Left kidney (tissue), 2 donors: ENCODE results near the gene RAB28. TPM values are rescaled to one million over a fixed set of nuclear protein-coding genes. Genes with fewer than 3 reads are reported as not detected.

ENCODE experiments used
- DNase-seq: peaks from one replicate; pipeline ENCODE4 v3.0.0-alpha.2; 2013
- polyA plus RNA-seq: library from polyadenylated mRNA; unstranded; fragments of 120-200 nt; gene quantifications from one replicate; pipeline ENCODE4 v1.2.1, GENCODE V29; 2013; ENCODE audit not compliant: insufficient read length

The RAB28 gene
- polyA plus RNA-seq, 1 donor = 37.3 TPM

GRCh38 chr4:13515268-13515667, 31.1 kb upstream of the RAB28 start:
- DNase-seq = no peak

DNA sequence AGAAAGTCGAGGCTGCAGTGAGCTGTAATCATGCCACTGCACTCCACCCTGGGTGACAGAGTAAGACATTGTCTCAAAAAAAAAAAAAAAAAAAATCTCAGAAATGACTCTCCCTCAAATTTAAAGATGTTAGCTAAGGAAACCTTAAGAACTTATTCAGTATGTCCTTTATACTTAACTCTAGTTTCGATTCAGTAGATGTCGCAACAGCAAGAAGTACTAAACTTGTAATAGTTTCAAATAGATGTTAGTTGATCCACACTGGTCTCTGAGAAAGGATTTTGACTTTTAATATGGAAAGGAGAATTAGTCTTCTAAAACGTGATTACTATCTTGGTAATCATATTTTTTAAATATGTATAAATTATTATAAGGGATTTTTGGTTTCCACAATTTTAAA, 30.6 kb upstream of the RAB28 start:
- DNase-seq = no peak

GRCh38 chr4:13511101-13511500, 27.0 kb upstream of the RAB28 start:
- no peak for DNase-seq

GRCh38 chr4:13509442-13509841, 25.3 kb upstream of the RAB28 start:
- no peak for DNase-seq

GRCh38 chr4:13504374-13504773, 20.2 kb upstream of the RAB28 start:
- no peak for DNase-seq

DNA sequence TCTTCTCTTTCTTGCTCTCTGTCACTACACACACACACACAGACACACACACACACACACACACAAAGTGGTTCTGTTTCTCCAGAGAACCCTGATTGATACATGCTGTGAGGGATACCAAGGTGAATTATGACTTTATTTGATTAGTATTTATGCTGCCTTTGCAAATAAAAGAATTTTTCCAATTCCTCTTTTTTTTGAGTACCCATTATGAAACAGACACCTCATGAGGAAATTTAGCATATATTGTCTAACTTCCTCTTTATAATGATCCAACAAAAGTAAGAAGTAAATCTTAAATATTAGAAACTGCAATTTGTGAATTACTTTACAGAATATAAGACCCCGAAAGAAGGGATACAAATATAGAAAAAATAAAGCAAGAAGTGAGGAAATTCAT, 14.3 kb upstream of the RAB28 start:
- DNase-seq = no peak

- no peak for DNase-seq
Observed at GRCh38 chr4:13496605-13497004, 12.5 kb upstream of the RAB28 start.

GRCh38 chr4:13495753-13496152, 11.6 kb upstream of the RAB28 start:
- no peak for DNase-seq

DNA sequence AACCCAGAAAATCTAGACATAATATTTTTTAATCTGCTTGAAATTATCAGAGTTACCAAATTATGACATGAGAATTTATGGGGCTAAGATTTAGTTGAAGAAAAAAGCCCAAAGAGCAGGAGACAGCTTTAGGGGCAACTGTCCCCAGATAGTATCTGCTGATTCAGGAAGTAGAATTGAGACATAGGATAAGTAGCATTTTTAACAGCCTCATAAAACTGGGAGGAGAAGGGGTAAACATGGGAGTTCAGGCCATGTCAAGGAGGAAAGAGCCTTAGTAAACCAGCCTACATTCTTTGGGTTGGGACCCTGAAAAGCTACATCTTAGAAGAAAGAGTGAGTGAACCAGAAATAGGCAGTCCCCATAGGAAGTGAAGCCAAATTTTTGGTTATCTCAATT, 9.7 kb upstream of the RAB28 start:
- DNase-seq = no peak

DNA sequence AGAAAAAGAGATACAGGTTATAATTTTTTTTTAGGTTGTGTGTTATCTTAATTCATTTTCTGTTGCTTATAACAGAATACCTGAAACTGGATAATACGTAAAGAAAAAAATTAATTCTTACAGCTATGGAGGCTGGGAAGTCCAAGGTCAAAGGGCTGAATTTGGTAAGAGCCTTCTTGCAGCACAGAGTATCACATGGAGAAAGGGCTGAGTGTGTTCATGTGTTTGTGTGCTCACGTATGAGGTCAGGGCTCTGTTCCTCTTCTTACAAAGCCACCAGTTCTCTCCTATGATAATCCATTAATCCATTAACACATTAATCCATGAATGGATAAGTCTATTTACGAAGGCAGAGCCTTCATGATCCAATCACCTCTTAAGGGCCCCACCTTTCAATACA, 8.6 kb upstream of the RAB28 start:
- DNase-seq = no peak

GRCh38 chr4:13484749-13485221, 645 bp upstream of the RAB28 start:
- DNase-seq = no peak

DNA sequence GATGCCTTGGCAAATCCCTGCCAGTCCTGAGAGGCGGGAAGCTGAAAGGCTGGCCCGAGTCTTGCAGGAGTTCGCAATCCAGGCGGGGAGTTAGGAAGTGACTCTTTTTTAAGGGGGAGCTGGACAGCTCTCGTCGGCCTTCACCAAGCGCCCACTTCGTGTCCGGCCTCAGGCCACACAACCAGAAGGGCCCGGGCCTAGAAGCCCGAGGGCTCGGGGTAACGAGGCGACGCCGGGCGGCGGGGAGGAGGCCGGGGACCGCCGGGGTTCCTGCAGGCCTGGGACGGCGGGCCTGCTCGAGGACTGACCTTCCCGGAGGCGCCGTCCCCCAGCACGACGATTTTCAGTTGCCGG, 395 bp downstream of the RAB28 start:
- peak; percentile 59 for DNase-seq

GRCh38 chr4:13483136-13483767, 888 bp downstream of the RAB28 start:
- DNase-seq = no peak

DNA sequence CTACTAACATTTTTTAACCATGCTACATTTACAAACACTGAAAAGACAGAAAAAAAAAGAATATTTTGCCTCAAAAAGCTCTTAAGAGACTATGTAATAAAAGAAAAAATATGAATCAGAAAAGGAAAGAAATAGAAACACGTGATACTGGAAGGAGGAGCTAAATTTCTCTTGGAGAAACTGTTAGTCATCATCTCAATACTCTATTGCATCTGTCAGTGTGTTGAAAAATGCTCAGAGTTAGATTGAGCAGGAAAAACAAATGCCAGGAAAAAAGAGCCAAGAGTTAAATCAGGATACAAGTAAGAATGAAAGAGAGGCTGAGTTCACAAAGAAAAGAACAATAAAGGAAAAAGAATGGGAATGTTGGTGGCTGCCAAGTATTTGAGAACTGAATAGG, 2.6 kb downstream of the RAB28 start:
- DNase-seq = no peak

DNA sequence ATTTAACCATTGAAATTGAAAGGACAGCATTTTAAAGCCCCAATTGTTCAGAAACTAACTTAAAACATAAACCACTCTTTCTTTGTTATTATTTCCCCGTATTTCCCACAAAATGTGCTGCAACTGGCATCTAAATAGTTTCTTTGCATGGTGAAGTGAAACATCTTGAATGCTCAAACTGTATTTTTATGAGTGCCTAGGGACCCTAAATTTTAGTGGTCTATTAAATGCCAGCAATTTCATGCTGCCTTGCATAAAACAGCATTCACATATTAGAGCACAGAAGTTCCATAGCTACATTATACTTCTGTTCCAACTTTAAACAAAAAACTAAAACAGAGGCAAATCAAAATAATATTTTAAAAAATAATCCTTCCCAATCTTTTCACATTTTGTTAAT, 5.4 kb downstream of the RAB28 start:
- DNase-seq = no peak

DNA sequence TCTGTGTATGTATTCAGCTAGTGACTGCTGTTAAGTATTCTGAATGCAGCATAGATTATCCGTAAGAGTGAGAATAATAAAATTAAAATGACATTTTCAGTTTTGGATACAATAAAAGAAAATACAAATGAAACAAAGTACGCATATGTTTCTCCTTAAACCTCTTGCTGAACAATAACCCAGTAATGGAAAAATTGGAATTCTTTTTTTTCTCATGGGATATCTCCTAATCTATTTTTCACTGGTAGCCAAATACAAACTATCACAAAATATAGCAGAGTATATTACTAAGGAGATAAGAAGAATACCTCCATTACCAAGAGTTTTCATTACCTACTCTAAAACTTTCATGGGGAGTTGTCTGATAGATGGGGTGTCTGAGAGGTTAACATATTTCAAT, 6.0 kb downstream of the RAB28 start:
- no peak for DNase-seq

GRCh38 chr4:13476915-13477314, 7.2 kb downstream of the RAB28 start:
- no peak for DNase-seq

DNA sequence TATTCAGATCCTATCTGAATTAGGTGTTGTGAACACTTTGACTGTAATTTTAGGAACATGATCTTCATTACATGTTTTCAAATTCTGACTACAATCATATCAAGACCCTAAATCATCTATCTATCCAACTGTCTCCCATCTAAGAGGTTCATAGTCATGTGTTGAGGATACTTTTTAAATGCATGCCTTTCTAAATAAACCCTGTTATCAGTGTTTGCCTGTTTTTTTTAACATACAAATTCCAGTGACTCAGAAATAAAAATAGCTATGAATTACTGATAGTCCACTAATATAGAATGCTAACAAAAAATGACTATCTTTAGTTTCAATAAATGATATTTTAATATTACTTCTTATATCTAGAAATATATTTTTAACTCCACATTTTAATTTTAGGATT, 8.0 kb downstream of the RAB28 start:
- no peak for DNase-seq

- no peak for DNase-seq
Observed at GRCh38 chr4:13471400-13471799, 12.7 kb downstream of the RAB28 start.

- DNase-seq = no peak
Observed at GRCh38 chr4:13470379-13470778, 13.8 kb downstream of the RAB28 start.

DNA sequence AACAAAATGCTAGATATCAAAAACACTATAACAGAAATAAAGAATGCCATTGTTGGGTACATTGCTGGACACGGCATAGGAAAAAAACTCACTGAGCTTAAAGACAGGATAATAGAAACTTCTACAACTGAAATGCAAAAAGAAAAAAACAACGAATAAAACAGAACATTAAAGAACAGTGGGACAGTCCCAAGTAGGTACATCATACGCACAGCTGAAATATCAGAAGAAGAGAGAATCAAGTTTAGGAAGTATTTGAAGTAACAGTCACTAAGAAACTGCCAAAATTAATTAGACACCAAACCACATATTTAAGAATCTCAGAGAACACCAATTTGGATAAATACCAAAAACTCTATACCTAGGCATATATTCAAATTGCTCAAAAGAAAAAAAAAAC, 19.2 kb downstream of the RAB28 start:
- DNase-seq = no peak

- no peak for DNase-seq
Observed at GRCh38 chr4:13464543-13464942, 19.6 kb downstream of the RAB28 start.

DNA sequence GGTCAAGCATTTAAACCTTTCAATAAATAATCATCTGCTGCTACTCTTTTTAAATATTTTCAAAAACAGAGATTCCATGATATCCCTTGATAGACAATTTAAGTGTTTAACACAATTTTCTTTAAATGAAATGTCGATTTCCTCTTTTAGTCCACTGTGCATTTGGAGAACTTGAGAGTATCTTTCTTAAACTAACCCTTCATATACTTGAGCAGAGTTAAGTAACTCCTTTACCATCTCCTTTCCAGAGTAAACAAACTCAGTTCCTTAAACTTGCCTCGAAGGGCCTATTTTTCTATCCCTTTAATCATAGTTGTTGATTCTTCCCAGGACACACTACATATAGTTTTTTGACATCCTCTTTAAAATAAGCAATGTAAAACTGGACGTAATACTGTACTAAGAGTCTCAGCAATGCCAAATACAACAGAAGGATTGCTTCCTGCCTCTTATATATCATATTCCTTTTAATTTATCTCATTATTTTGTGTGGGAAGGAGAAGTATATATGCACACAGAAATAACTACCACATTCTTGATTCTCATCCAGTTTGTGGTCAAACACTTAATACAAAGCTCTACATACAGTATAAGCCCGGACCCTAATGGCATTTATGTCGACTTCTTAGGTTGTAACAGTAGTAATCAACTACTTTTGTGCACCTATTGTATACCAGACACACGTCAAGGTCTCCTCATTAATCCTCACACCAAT, 22.8 kb downstream of the RAB28 start:
- DNase-seq = no peak

DNA sequence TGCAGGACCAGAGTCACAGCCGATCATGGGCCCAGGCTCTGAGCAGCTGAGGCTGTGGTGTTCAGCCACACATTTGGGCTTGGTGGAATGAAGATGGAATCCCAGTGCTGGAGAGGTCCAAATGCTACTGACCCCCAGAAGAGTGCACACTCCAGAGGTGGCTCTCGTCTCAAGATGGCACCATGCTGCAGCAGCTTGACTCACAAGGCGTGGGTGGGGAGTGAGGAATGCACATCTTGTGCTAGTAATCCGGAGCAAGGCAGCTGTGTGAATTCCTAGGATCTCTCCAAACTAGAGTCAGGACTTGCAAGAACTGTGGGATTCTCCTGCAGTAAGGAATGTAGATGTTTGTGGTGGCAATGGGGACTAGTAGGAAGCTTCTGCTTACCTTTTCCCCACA, 28.7 kb downstream of the RAB28 start:
- DNase-seq = no peak
